ENCODE results near the gene MAGEB6.
"Not testable (repeated sequence)": the region's sequence is repeated elsewhere in the genome, so short reads cannot be mapped to it uniquely, and the experiment has no call there.

MAGEB6 gene

DNA sequence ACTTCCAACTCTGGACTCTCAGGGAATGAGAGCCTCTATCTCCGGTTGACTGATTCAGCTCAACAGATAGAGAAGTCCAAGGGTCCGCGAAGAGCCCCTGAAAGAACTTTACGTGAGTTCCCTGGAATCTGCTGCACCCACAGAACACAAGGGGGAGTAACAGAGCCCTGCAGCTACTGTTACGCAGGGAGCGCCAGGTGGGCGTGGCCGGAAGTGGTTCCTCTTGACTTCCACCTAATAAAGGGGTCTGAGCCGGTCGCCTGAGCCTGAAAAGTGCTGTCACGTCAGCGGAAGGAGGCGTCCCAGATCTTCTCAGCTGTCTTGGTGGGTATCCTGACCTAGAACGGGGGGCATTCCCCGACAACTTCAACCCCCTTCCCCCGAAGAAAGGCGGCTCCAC lies at the start of gene MAGEB6:
Gene MAGEB6 (plus strand): TSS at position 237 of the 400 bp plus-strand sequence. CDS start 1,407 bp downstream, outside the sequence.
- no peak for DNase-seq

GRCh38 chrX:26146024-26146423 lies 46.2 kb upstream of the MAGEB6 start:
- DNase-seq: no peak

GRCh38 chrX:26160301-26160700 lies 31.9 kb upstream of the MAGEB6 start, which contains the start of gene MAGEB6B:
Gene MAGEB6B (plus strand): TSS chrX:26160601. CDS start chrX:26160601, 0 bp downstream.
- DNase-seq: no peak

- no peak for DNase-seq
Measured at GRCh38 chrX:26203561-26203960, 11.3 kb downstream of the MAGEB6 start.

DNA sequence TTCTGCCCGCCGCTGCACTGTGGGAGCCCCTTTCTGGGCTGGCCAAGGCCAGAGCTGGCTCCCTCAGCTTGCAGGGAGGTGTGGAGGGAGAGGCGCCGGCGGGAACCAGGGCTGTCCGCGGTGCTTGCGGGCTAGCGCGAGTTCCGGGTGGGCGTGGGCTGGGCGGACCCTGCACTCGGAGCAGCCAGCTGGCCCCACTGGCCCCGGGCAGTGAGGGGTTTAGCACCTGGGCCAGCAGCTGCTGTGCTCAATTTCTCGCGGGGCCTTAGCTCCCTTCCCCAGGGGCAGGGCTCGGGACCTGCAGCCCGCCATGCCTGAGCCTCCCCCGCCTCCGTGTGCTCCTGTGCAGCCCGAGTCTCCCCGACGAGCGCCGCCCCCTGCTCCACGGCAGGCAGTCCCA lies 12.5 kb downstream of the MAGEB6 start:
- DNase-seq: not testable (repeated sequence)

DNA sequence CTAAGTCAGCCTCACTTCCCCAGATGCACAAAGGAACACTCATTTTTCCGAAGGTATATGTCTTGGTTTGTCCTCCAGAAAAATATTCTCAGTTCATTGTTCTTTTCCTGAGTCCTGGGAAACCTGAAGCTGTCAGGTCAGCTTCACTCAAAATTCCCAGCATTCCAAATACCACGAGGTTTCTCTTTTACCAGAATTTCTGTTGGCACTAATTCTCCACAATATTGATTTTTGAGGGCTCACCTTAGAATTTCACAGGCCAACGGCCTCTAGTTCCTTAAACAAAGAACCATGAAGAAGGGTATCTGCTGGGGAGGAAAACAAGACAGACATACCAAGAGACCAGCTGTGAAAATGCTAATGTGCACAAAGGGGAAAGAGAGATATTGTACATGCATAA lies 15.8 kb downstream of the MAGEB6 start:
- no peak for DNase-seq

- no peak for DNase-seq
Measured at GRCh38 chrX:26215869-26216268, 23.6 kb downstream of the MAGEB6 start, which contains the start of gene MAGEB5. Gene MAGEB5 (plus strand): TSS chrX:26216169. CDS start chrX:26217302, 1,133 bp downstream.

GRCh38 chrX:26219351-26219750 lies 27.1 kb downstream of the MAGEB6 start:
- no peak for DNase-seq

DNA sequence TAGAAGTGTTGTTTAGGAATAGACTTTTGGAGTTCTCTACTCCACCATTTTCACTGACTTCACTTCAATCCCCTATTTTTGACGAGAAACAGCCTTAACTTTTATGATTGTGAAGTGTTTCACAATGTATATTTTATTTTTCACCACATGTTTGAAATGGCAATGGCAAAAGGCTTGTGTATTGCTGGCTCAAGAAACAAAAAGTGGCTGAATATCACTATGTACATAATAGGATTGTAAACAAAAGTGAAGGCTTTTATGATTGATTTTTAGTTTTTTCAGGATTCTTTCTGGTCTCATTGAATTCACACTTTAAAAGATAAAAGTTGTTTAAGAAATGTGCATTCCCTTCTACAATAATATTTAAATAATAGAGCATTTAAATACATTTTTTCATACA lies 41.9 kb downstream of the MAGEB6 start:
- DNase-seq: no peak
